Left colon (tissue), 2 donors: ENCODE results near the gene UST. TPM values are rescaled to one million over a fixed set of nuclear protein-coding genes. Genes with fewer than 3 reads are reported as not detected.
"Not testable (repeated sequence)": the region's sequence is repeated elsewhere in the genome, so short reads cannot be mapped to it uniquely, and the experiment has no call there.

Experiments used
- ATAC-seq: fragments of 200-7000 bp; cut with Tn5 transposase; one replicate; pipeline ENCODE4 v1.9.1; 2020; ENCODE audit warnings: mild to moderate bottlenecking, moderate library complexity
- DNase-seq, 2 donors: peaks; one replicate each; pipeline ENCODE4 v3.0.0-alpha.2; 2020
- intact Hi-C, 2 donors: fragments of 100-400 bp; cut with DNase I in 1 of 2; cut with micrococcal nuclease in 1 of 2; formaldehyde crosslinking; loops; one replicate each; pipeline versions ENCODE4 v1.11.2 to v1.14.0; 2022; cut with DNase I, micrococcal nuclease
- total RNA-seq, 2 donors: library from RNA; stranded (reverse); fragmentation: NEBNext Ultra II Directional; extraction: Animal tissue kit (Norgen Biotek cat#: 25700); gene quantifications; one replicate each; pipeline ENCODE4 v1.2.1, GENCODE V29; 2021
- donor health status: DM: no; HTN: no; CAD: no.
- donor health status: DM: yes; HTN: yes; CAD: no.

UST gene
- total RNA-seq, 2 donors from 2014 or later: 2.2 to 4.6 TPM

DNA sequence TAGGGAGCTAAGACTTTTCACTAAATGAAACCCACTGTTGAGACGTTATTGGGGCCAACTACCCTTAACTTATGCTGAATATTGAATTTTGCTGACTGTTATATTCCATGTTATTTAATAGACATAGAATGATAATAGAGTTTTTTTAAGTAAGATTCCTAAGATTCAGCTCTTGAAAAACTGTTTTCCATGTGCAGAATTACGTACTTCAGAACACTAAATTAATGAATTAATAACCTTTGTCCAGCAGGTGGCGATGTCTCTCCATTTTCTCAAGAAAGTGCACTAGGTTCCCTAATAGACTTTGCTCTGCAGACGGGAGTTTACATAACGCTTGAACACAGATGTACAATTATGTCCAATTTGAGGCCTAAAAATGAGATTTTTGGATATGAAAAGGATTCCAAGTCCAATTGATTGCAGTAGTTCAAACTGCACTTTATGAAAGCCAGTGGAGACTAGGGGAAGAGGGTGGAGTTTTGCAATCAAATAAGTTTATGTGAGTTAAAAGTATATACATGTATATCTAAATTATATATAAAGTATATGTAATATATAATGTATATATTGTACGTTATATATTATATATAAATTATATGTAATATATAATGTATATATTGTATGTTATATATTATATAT is 282.1 kb downstream of the UST start:
- ATAC-seq (peak; percentile 86), DNase-seq (peak; percentile 46 to 63)
- intact Hi-C loops: loop anchor here in 1 of 2 donors (5.0 to 10.0 kb wide), 2 partner anchors 406 to 488 kb away; no protein-coding TSS in a partner anchor

DNA sequence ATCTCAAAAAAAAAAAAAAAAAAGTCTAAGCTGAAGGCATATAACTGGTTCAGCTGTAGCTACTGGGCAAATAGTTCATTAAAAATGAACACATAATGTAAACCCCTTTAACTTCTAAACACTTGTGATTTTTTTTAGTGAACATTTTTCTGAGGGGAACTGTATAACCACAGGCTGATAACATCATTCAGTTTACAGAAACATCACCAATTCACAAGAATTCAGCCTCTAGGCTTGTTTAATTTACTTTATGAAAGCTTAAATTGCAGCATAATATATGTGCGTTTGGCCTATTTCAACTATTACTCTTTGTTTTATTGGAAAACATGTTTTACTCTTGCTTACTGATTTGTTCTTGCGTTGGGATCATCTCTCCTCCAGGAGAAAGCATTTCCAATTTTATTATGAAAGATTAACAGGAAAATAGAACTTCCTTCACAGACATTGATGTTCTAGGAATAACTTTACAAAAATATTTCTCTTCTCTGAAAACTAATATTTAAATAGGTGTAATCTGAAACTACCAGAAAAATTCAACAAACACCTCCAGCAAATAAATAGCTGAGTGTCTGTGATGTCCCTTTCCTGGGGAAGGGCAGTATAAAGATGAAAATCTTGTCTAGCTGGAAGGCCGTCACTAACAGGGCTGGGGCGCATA is 284.5 kb downstream of the UST start:
- ATAC-seq: no peak
- intact Hi-C loops: no loop called here
- no peak for DNase-seq

DNA sequence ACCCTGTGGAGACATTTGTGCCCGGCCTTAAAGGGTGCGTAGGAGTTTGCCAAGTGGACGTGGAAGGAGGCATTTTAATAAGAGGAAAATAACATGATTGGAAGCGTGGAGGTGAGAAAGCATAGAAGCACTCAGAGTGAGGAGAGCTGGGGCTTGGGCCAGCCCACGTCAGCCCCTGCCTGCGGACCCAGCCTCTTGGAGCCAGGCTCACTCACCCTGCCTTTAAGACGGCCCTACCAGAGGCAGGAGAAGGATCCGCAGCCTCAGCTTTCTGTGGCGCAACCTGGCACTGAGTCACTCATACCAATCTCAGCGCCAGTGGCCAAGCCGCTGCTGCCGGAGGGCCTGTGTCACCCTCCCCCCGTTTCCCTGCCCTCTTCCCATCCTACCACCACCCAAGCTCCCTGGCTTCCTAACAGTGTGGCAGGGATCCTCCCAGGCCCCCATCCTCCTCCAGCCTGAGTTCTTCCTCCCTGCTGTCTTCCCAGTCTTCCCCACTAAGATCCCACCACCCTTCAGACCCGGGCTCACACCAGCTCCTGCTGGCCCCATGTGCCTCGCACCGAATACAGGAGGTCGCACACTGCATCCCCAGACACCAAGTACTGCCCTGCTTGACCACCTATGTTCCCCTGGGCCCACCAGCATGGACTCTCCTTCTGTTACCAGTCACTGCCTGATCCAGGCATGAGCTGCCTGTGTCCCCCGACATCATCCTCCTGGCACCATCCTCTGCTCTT is 285.2 kb downstream of the UST start:
- no peak for ATAC-seq
- DNase-seq: no peak
- intact Hi-C loops: no loop called here

DNA sequence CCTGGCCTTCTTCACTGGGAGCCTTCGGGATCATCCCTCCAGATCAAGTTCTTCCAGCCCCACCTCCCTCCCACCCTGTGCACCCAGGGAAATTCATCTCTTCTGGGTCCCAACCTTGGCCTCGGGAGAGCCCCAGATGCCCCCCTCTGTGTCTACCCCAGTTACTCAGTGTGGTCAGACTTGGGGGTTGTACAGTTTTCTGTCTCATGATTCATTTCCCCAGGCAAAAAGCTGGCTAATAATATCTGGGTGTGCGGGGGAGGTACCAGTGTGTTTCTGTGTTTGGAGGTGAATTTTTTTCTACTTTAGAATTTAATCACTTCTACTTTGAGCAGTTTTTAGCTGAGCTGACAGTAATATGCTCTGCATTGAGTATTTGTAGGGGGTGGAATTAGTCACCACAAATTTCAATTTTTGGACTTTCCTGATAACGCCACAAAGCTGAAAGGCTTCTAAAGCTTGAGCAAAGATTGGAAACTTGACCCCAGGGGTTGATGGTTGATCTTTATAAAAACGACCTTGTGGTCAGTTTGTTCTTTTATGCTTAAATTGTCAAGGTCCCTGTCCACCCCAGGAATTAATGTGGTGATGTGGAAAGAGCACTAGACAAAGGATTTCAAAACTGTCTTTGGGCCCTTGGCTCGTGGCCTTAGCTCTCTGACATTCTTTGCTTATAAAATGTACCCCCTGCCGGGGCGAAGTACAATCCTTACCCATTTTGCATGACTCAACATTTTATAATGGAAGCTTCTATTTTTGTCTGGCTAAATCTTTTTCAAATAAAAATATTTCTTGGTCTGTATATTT is 286.0 kb downstream of the UST start:
- intact Hi-C loops: no loop called here
- no peak for ATAC-seq
- DNase-seq: no peak

DNA sequence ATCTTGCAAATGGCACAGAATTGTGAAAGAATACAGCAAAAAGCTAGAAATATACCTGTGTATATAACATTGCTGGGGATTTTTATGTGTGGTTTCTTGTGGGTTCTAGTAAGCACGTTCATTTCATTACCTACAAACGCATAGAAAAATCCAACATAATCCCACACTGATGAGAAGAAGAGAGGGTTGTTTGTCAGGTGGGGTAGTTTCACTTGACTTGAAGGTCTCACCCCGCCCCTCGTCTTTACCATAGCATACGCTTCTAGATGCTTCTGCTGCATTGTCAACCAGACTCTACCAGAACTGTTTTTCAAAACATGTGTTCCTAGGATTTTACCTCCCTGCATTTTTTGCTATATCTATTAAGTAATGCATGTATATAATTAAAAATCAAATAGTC is 286.6 kb downstream of the UST start:
- DNase-seq (no peak), ATAC-seq (no peak)
- intact Hi-C loops: no loop called here

DNA sequence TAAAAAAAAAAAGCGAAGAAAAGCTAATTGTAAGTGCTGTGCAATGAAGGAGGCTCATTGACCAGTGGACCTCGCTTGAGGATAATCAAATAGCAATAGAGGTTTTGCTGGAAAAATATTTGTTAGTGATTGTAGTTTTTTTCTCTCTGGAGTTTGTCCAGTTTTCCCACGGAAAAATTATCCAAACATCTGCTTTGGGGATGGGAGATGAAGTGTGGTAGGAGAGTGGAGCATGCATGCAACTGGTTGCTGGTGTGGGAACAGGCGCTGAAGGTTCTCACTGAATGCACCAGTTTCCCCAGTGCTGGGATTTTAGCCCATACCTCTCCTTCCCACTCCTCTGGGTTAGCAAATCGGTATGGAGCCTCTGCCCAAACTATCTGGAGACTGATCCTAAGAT is 288.9 kb downstream of the UST start:
- intact Hi-C loops: no loop called here

DNA sequence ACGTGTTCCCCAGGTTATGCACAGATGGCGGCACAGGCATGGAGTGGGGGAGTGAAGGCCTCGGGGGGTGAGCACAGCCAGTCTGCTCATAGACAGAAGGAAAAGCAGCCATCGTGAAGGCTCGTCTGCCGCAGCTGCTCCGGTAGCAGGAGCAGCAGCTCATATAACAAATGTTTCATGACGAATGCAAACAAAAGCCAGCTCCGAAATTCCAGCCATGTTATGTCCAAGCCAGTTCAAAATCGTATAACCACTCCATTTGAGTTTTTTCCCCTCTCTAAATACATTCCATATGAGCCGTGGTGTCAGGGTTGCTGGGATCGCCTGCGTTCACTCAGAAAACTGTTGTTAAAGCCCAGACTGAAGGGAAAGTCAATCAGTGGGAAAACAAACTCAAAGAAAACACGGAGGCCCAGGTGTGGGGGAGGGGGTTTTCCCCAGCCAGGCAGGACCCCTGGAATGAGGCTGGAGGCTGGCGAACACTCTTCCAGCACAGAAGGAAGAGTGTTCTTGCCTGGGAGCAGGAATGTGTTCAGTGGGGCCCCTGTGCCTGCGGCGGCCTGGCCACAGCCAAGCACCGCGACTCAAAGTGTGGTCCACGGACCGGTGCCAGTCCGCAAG is 290.3 kb downstream of the UST start:
- intact Hi-C loops: no loop called here
- no peak for ATAC-seq
- no peak for DNase-seq

More for the DNA sequence above, 288.9 kb downstream of the UST start:
- DNase-seq (no peak), ATAC-seq (no peak)

DNA sequence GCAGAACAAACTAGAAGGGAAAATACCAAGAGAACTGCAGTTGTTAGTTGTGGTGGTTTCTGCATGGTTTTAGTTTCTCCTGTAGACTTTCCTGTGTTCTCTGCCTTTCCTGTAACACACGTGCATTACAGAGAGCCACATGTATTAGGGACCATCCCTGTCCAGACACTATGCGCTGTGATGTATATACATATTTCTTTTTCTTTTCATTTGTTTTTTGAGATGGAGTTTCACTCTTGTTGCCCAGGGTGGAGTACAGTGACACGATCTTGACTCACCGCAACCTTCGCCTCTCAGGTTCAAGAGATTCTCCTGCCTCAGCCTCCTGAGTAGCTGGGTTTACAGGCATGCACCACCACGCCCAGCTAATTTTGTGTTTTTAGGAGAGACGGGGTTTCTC is 292.2 kb downstream of the UST start:
- ATAC-seq, intact Hi-C loops, DNase-seq: not testable (repeated sequence)

DNA sequence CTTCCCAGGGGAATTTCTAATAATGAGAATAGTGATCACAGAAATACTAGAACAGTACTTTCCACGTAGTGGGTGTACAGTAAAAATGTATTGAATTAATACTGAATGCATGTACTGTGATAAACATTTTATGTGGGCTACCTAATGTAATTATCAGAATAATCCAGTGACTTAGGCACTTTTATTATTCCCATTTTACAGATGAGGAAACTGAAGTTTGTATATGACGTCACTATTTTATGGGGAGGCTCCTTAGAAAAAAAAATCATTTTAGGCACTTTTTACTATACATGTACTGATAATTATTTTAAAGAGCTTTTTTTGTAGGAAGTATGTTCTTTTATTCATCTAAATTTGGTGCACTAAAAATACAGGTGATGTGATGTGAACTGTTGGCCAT is 295.1 kb downstream of the UST start:
- no peak for ATAC-seq
- no peak for DNase-seq
- intact Hi-C loops: no loop called here

DNA sequence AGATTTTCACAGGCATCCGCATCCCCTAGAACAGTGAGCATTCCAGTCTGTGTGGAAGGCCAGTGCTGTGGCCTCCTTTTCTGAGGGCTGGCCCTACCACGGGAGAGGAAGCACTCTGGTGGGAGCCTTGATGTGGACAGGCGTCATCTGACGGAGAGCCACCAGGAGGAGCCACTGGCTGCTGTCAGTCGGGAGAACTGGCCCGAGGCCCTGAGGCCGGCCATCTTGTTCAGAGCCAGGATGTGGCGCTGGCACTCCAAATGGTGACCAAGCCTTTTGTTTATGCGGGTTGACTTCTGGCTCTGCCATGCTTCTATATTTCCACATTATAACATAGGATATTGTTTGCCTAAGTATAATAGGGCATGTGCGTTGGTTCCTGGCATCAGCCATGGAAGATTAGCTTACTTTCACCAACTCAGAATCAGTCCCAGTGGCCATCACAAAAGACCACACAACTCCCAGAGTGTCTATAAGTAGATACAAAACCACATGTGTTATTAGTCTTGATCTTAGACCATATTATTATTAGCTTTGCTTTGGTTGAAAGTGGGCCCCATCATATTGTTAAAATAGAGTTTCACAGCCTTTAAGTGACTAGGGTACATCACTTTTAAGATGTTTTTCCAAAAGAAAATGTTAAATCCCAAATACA is 296.8 kb downstream of the UST start:
- no peak for DNase-seq
- ATAC-seq: no peak
- intact Hi-C loops: no loop called here

DNA sequence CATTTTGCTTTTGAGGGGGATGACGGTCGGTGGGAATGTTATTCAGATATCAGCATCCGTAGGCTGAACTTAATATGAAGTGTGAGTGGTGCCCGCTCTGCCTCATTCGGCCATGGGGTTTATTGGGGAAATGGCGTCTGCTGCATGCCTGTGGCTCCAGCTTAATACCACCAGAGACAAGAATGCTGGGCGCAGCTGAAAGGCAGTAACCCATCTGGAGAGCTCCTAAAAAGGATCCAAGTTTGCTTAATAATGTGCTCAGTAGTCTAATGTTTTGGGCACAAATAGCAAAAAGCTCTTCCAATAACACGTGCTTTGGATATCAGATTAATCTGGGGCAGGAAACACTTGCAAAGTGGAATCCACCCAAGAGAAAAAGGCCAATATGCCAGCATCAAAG is 297.7 kb downstream of the UST start:
- DNase-seq (no peak), ATAC-seq (no peak)
- intact Hi-C loops: no loop called here

DNA sequence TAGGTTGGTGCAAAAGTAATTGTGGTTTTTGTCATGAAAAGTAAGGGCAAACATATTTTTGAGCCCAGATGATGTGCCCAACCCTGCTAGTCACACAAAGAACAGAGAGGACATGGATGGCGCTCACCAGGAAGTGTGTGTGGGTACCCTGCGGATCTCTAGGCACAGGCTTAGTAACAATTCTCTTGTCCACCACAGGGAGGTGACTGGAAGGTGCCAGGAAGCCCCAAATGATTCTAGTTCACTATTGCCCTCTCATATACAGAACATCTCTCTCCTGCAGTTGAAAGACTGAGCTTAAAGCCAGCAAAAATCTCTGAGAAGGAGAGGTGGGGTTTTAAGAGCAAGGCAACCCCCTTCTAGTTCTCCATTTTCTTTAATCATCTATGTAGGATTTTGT is 298.6 kb downstream of the UST start:
- DNase-seq (no peak), ATAC-seq (peak; percentile 35)
- intact Hi-C loops: no loop called here

DNA sequence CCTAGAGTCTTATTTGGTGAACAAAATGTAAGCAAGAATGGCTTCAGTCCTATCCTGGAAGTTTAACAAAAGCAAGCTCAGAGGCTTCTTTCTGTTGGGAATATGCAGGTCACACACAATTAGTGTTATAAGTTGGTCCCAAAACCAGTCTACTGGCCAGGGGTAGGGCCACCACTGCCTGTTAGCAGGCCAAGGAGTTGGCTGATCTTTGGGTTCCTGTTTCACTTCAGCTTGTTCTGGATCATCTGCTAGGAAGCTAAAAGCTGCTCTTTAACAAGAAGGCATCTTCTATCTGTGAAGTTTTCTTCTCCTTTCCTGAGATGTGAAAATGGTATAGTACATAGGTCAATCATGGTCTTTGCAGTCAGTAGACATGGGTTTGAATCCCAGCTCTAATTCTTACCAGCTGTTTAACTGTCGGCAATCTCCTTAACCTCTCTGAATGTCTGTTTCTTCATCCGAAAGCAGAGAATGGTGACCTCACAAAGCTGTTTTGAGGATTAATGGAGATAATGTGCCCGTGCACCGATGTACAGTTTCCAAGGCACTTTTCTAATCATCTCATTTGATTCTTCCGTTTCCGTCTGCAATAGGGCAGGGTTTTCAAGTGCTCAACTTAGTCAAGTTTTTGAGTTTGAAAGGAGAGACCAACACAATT is 299.5 kb downstream of the UST start:
- ATAC-seq (no peak), DNase-seq (no peak)
- intact Hi-C loops: no loop called here

DNA sequence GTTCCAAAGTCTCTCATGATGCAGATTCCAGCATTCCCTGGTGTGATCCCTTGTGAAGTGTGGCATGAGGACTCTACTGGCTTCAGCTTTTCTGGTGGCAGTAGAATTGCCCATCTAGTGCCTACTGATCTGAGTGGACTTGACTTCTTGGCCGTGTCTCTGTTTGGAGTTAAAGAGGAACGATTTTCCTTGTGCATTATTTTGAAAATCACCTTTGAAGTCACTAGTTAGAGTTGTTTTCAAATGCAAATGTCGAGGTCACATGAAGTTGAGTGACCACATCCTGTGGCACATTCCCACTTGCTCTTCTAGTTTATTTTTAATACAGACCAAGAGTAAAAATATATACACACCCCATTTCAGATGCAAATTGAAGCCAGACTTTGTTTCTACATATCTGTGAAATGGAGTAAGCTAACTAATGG is 300.0 kb downstream of the UST start:
- ATAC-seq (no peak), DNase-seq (no peak)
- intact Hi-C loops: no loop called here

DNA sequence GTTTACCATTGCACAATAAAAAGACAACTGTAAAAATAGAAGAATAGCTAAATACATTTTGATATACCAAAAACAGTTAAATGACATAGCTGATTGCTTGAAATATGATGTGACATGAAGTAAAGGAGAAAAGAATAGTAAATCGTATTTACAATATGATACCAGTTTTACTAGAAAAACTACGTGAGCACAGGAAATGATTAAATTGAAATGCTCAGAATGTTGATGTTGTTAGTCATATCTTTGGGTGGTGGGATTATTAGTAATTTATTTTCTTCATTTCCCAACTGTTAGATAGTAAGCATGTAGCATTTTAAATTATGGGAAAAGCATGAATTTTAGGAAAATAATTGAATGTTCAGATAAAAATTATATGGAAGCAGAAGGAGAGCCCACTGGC is 302.4 kb downstream of the UST start:
- intact Hi-C loops: no loop called here
- DNase-seq: no peak

DNA sequence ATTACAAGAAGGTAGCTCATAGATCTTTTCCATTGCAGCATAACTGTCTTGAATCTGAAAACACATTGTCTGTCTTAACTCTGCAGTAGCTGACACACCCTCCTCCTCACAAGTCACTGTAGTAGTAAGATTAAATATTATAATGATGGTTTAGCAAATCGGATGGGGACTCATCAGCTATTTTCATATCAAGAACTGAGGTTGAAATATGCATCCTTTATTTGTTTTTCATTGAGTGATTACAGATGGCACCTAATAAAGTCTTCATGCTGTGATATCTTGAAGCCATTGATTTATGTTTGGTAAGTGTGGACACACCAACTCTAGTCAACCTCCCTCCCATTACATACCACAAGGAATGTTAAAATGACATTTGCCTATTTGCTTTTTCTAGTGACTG is 303.3 kb downstream of the UST start:
- intact Hi-C loops: no loop called here
- ATAC-seq (no peak), DNase-seq (no peak)

More for the DNA sequence above, 302.4 kb downstream of the UST start:
- ATAC-seq: no peak

DNA sequence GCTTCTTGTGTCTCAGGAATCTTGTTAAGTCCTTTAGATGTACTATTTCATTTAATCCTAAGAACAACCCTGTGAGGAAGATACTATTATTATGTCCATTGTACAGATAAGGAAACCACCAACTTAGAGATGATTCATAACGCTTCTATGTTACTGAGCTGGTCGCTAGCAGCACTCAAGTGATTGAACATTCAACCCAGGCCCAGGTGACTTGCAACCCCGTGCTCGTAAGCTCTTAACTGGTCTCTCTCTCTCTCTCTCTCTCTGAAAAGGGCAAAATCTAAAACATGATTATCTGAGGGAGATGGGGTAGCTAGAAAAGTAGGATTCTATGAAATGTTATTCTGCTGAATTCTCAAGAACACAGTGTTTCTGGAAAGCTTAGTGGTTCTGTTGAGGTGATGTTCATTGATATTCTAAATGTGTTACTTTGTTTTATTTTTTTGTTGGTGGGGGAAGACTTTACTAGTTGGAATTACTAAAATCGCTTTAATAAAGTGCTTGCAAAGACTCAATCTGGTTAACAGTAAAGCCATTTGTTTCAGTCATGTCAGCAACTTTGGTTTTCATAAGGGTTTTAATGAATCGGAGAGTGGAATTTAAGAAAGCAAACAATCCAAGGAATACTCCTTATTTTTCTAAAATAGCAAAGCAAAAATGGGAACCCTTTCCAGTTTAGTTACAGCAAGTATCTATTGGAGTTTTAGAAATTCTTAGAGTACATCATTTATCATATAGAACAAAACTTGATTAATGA is 305.7 kb downstream of the UST start:
- no peak for DNase-seq
- intact Hi-C loops: no loop called here

More for the DNA sequence above, 305.7 kb downstream of the UST start:
- no peak for ATAC-seq
